ENCODE measurements around the gene GPR108.

GPR108 gene

GRCh38 chr19:6700586-6701316, 36.6 kb downstream of the GPR108 start:
- DNase-seq = no peak

- DNase-seq = no peak
These were observed 37.4 kb downstream of the GPR108 start for GRCh38 chr19:6699935-6700334.

GRCh38 chr19:6697291-6697690, 40.1 kb downstream of the GPR108 start:
- no peak for DNase-seq

GRCh38 chr19:6696239-6696820, 41.0 kb downstream of the GPR108 start:
- DNase-seq = no peak

- DNase-seq = no peak
These were observed 43.1 kb downstream of the GPR108 start for GRCh38 chr19:6694147-6694815.

GRCh38 chr19:6693681-6694080, 43.7 kb downstream of the GPR108 start:
- no peak for DNase-seq

- no peak for DNase-seq
These were observed 44.3 kb downstream of the GPR108 start for GRCh38 chr19:6693056-6693471.

GRCh38 chr19:6692027-6692426, 45.4 kb downstream of the GPR108 start:
- DNase-seq = no peak

- DNase-seq = no peak
These were observed 46.0 kb downstream of the GPR108 start for GRCh38 chr19:6691342-6691741.

GRCh38 chr19:6690160-6690885, 47.1 kb downstream of the GPR108 start:
- no peak for DNase-seq

GRCh38 chr19:6687114-6687513, 50.3 kb downstream of the GPR108 start:
- DNase-seq = no peak

GRCh38 chr19:6686628-6686975, 50.8 kb downstream of the GPR108 start:
- DNase-seq = no peak

GRCh38 chr19:6685962-6686627, 51.3 kb downstream of the GPR108 start:
- DNase-seq = no peak

GRCh38 chr19:6685482-6685881, 51.9 kb downstream of the GPR108 start:
- DNase-seq = no peak

- DNase-seq = no peak
These were observed 53.4 kb downstream of the GPR108 start for GRCh38 chr19:6683971-6684370.

- DNase-seq = no peak
These were observed 54.7 kb downstream of the GPR108 start for GRCh38 chr19:6682607-6683128.

GRCh38 chr19:6680141-6680540, 57.2 kb downstream of the GPR108 start:
- DNase-seq = no peak

Measured in NCI-H524 treated with DMSO at 0.1 percent for 48 hours (cell line).